NT2/D1 (cell line): ENCODE measurements around the gene OGFR.

Experiments used
- SUZ12 ChIP-seq: IDR thresholded peaks from 2 replicates; pipeline ENCODE4 v1.6.1; 2011; ENCODE audit not compliant: insufficient read length, insufficient read depth; ENCODE audit errors: extremely low read depth
- ZNF274 ChIP-seq: IDR thresholded peaks from 2 replicates; pipeline ENCODE4 v1.6.1; 2011; ENCODE audit warnings: mild to moderate bottlenecking, low read depth, low read length

GRCh38 chr20:62821726-62822210, 17.1 kb downstream of the OGFR start:
- no peak for TF ChIP-seq SUZ12
- TF ChIP-seq ZNF274 = no peak
